DOHH2 (cell line): Measurements from ENCODE around the gene LINC00305.

Experiments used
- H3F3A ChIP-seq: fragments of 200-600 bp; sonication (generic), shearing (Covaris generic); 2 replicates; pipeline ENCODE4 v1.6.0; 2016; ENCODE audit warnings: antibody characterized with exemption, mild to moderate bottlenecking; ENCODE audit not compliant: control insufficient read depth, insufficient read depth
- H3K27ac ChIP-seq: fragments of 200-600 bp; sonication (generic); 2 replicates; pipeline ENCODE4 v1.5.1; 2014; ENCODE audit warnings: low read depth, mild to moderate bottlenecking, low read length, moderate library complexity
- H3K27me3 ChIP-seq: fragments of 200-600 bp; sonication (generic); 2 replicates; pipeline ENCODE4 v1.6.1; 2014; ENCODE audit warnings: mild to moderate bottlenecking, low read length, mixed read lengths; ENCODE audit not compliant: control insufficient read depth
- H3K36me3 ChIP-seq: fragments of 200-600 bp; sonication (generic); 2 replicates; pipeline ENCODE4 v1.6.1; 2014; ENCODE audit warnings: mild to moderate bottlenecking, low read length, moderate library complexity, mixed read lengths; ENCODE audit not compliant: control insufficient read depth
- H3K4me1 ChIP-seq: fragments of 200-600 bp; sonication (generic); 2 replicates; pipeline ENCODE4 v1.6.1; 2014; ENCODE audit warnings: mild to moderate bottlenecking, low read length, mixed read lengths; ENCODE audit not compliant: control insufficient read depth
- H3K4me2 ChIP-seq: fragments of 200-600 bp; sonication (generic); 2 replicates; pipeline ENCODE4 v1.6.0; 2014; ENCODE audit warnings: mild to moderate bottlenecking, low read length, moderate library complexity
- H3K4me3 ChIP-seq: fragments of 200-600 bp; sonication (generic); 2 replicates; pipeline ENCODE4 v1.5.1; 2014; ENCODE audit warnings: mild to moderate bottlenecking, low read length, mixed read lengths
- H3K79me2 ChIP-seq: fragments of 200-600 bp; sonication (generic); 2 replicates; pipeline ENCODE4 v1.6.1; 2014; ENCODE audit warnings: mild to moderate bottlenecking, low read length, mixed read lengths; ENCODE audit not compliant: control insufficient read depth
- H3K9me2 ChIP-seq: fragments of 200-600 bp; sonication (generic); replicated peaks from 2 replicates; pipeline ENCODE4 v1.6.1; 2014; ENCODE audit warnings: mild to moderate bottlenecking, low read length, mixed read lengths; ENCODE audit not compliant: control insufficient read depth
- H3K9me3 ChIP-seq: fragments of 200-600 bp; sonication (generic); 2 replicates; pipeline ENCODE4 v1.6.1; 2014; ENCODE audit warnings: antibody characterized with exemption, low read length, mixed read lengths; ENCODE audit not compliant: control insufficient read depth, insufficient read depth
- H4K20me1 ChIP-seq: fragments of 200-600 bp; sonication (generic); 2 replicates; pipeline ENCODE4 v1.6.0; 2014; ENCODE audit warnings: low read depth, mild to moderate bottlenecking, antibody characterized with exemption, low read length, moderate library complexity; ENCODE audit not compliant: control insufficient read depth, insufficient read depth
- EZH2phosphoT487 ChIP-seq: fragments of 200-600 bp; sonication (generic); IDR thresholded peaks from 2 replicates; pipeline ENCODE4 v1.6.1; 2017; ENCODE audit warnings: borderline replicate concordance, mild to moderate bottlenecking, antibody characterized with exemption, low read length, moderate library complexity, mixed read lengths
- TF ChIP-seq, protein P1 (sequence below): fragments of 200-600 bp; sonication (generic); IDR thresholded peaks from one replicate; pipeline ENCODE4 v1.5.1; 2014; ENCODE audit warnings: antibody characterized with exemption, mild to moderate bottlenecking, low read depth, low read length; ENCODE audit not compliant: poor library complexity, severe bottlenecking

Gene LINC00305

DNA sequence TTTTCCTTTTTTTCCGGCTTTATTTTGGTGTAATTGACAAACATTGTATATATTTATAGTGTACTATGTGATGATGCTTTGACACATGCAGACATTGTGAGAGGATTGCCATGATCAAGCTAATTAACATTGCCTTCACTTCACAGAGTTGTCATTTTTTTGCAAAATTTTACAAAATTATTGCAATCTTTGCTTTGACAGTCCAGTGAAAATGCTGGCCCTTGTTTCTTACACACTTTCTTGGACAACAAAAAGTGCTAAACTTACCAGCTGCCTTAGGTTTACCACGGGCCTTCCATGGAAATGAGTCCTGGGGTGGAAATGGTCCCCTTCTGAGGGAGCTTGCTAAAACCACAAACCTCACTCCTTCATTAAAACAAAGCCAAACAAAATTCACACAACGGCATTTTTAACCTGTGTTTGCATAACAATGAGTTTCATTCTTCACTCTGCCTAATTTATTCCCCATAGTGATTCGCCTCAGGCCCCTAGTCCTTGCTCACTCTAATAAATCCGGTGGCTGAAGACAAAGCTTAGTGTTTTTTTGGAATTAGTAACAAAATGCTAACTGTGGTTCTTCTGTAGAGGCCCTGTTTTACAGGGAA lies 32.2 kb downstream of the LINC00305 start:
- Histone ChIP-seq H3K27me3 (no peaks in the 10 kb centered on the region), H3K4me3 (no peak overlapping the region), H3K9me2 (no peaks in the 10 kb centered on the region), H3K4me1 (no peaks in the 10 kb centered on the region), H3K36me3 (no peaks in the 10 kb centered on the region), H3K4me2 (no peak overlapping the region), H3K27ac (no peak overlapping the region), H3F3A (no peaks in the 10 kb centered on the region), H3K9me3 (no peaks in the 10 kb centered on the region), H4K20me1 (no peaks in the 10 kb centered on the region), H3K79me2 (no peaks in the 10 kb centered on the region)
- TF ChIP-seq EZH2phosphoT487, result no peak
- TF ChIP-seq, protein P1, sequence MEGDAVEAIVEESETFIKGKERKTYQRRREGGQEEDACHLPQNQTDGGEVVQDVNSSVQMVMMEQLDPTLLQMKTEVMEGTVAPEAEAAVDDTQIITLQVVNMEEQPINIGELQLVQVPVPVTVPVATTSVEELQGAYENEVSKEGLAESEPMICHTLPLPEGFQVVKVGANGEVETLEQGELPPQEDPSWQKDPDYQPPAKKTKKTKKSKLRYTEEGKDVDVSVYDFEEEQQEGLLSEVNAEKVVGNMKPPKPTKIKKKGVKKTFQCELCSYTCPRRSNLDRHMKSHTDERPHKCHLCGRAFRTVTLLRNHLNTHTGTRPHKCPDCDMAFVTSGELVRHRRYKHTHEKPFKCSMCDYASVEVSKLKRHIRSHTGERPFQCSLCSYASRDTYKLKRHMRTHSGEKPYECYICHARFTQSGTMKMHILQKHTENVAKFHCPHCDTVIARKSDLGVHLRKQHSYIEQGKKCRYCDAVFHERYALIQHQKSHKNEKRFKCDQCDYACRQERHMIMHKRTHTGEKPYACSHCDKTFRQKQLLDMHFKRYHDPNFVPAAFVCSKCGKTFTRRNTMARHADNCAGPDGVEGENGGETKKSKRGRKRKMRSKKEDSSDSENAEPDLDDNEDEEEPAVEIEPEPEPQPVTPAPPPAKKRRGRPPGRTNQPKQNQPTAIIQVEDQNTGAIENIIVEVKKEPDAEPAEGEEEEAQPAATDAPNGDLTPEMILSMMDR, result no peak

- Histone ChIP-seq H3K4me1 (no peaks in the 10 kb centered on the region), H3K4me3 (no peak overlapping the region), H3K9me2 (no peaks in the 10 kb centered on the region), H3F3A (no peaks in the 10 kb centered on the region), H3K79me2 (no peaks in the 10 kb centered on the region), H3K27me3 (no peaks in the 10 kb centered on the region), H3K9me3 (no peaks in the 10 kb centered on the region), H3K36me3 (no peaks in the 10 kb centered on the region), H3K27ac (no peak overlapping the region), H4K20me1 (no peaks in the 10 kb centered on the region), H3K4me2 (no peak overlapping the region)
- TF ChIP-seq, protein P1, result no peak
- TF ChIP-seq EZH2phosphoT487, result no peak
These were observed 33.0 kb downstream of the LINC00305 start for GRCh38 chr18:64115881-64116280.

DNA sequence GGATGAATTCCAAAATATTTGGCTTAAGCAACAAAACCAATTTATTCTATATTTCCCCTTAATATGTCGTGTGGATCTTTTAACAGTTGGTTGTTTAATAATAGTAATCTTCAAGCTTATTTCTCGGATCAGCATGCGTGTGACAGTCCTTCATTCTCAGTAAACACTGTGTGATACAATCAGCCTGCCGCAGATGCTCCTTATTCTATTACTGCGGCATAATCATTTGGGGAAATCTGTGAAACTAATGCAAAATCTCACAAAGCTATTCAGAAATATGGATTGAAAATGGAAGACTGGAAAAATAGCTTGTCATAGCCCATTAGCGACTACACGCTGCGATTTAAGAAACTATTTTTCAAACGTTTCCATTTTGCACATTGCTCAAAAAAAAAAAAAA lies 36.9 kb downstream of the LINC00305 start:
- no peak for TF ChIP-seq EZH2phosphoT487
- TF ChIP-seq, protein P1, result no peak
- H4K20me1 ChIP-seq, result no peaks in the 10 kb centered on the region
- no peaks in the 10 kb centered on the region for H3F3A ChIP-seq
- H3K4me2 ChIP-seq, result no peak overlapping the region
- no peaks in the 10 kb centered on the region for H3K4me1 ChIP-seq
- no peak overlapping the region for H3K27ac ChIP-seq
- no peaks in the 10 kb centered on the region for H3K27me3 ChIP-seq
- no peaks in the 10 kb centered on the region for H3K79me2 ChIP-seq
- H3K9me3 ChIP-seq, result no peaks in the 10 kb centered on the region
- H3K9me2 ChIP-seq, result no peaks in the 10 kb centered on the region
- no peaks in the 10 kb centered on the region for H3K36me3 ChIP-seq
- no peak overlapping the region for H3K4me3 ChIP-seq
